Fibroblast of skin of right quadriceps (primary cell): ENCODE data around the gene GOLGB1.

ENCODE experiments used
- DNase-seq: peaks from one replicate; pipeline ENCODE4 v3.0.0-alpha.2; 2013

GOLGB1 gene

GRCh38 chr3:121627211-121627610 lies 122.3 kb downstream of the GOLGB1 start:
- DNase-seq: no peak

- no peak for DNase-seq
Measured at GRCh38 chr3:121626495-121626894, 123.0 kb downstream of the GOLGB1 start.

GRCh38 chr3:121624147-121624899 lies 125.2 kb downstream of the GOLGB1 start:
- no peak for DNase-seq

- no peak for DNase-seq
Measured at GRCh38 chr3:121621491-121621890, 128.1 kb downstream of the GOLGB1 start.

DNA sequence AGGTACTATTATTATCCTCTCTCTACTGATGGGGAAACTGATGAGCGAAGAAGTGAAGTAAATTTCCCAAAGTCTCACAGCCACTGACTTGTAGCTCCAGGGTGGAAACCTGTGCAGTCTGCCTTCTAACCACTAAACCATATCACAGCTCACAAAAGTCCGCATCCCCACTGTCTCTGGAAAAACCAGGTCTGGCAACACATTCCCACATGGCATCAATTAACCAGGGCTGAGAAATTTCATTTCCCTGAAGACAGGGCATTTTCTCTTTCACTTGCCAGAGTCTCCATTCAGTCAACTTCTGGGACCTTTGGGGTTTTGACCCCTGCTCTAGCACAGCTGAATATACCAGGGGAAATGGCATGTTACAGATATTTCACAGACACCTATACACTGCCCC lies 129.8 kb downstream of the GOLGB1 start:
- no peak for DNase-seq
